GM21367 (cell line): ENCODE results near the gene PPFIA4.
"Not testable (repeated sequence)": the region's sequence is repeated elsewhere in the genome, so short reads cannot be mapped to it uniquely, and the experiment has no call there.

ENCODE experiments used
- ATAC-seq: cut with Tn5 transposase; IDR thresholded peaks from one replicate; pipeline ENCODE4 v1.9.1; 2021; ENCODE audit not compliant: unreplicated experiment

The PPFIA4 gene

GRCh38 chr1:203026031-203026665 lies at the start of gene PPFIA4:
Gene PPFIA4 (plus strand): TSS chr1:203026491. CDS start chr1:203039009, 12,518 bp downstream.
- peak; percentile 57 for ATAC-seq

GRCh38 chr1:202976633-202977032 lies 49.7 kb upstream of the PPFIA4 start:
- ATAC-seq, result no peak

GRCh38 chr1:202979459-202979858 lies 46.8 kb upstream of the PPFIA4 start:
- no peak for ATAC-seq

GRCh38 chr1:202981939-202982338 lies 44.4 kb upstream of the PPFIA4 start:
- no peak for ATAC-seq

GRCh38 chr1:202982715-202983430 lies 43.4 kb upstream of the PPFIA4 start:
- no peak for ATAC-seq

- not testable (repeated sequence) for ATAC-seq
These were observed 40.2 kb upstream of the PPFIA4 start for GRCh38 chr1:202986120-202986519.

- ATAC-seq, result no peak
These were observed 39.0 kb upstream of the PPFIA4 start for GRCh38 chr1:202987255-202987654.

GRCh38 chr1:202987922-202988583 lies 38.2 kb upstream of the PPFIA4 start:
- no peak for ATAC-seq

GRCh38 chr1:202989879-202990278 lies 36.4 kb upstream of the PPFIA4 start:
- ATAC-seq, result no peak

- ATAC-seq, result no peak
These were observed 35.2 kb upstream of the PPFIA4 start for GRCh38 chr1:202991112-202991511.

GRCh38 chr1:202994756-202995155 lies 31.5 kb upstream of the PPFIA4 start:
- ATAC-seq, result no peak

GRCh38 chr1:202998836-202999750 lies 27.2 kb upstream of the PPFIA4 start:
- ATAC-seq, result no peak

GRCh38 chr1:203000217-203000944 lies 25.9 kb upstream of the PPFIA4 start:
- no peak for ATAC-seq

GRCh38 chr1:203001986-203002385 lies 24.3 kb upstream of the PPFIA4 start:
- no peak for ATAC-seq

- ATAC-seq, result no peak
These were observed 23.3 kb upstream of the PPFIA4 start for GRCh38 chr1:203002951-203003350.

GRCh38 chr1:203005395-203006142 lies 20.7 kb upstream of the PPFIA4 start:
- ATAC-seq, result not testable (repeated sequence)

GRCh38 chr1:203006948-203007871 lies 19.1 kb upstream of the PPFIA4 start, which contains the start of gene TMEM183A:
Gene TMEM183A (plus strand): TSS chr1:203007374. CDS start chr1:203007466, 92 bp downstream.
- ATAC-seq, result peak; percentile 89

- no peak for ATAC-seq
These were observed 17.1 kb upstream of the PPFIA4 start for GRCh38 chr1:203009185-203009584.
